ENCODE measurements around the gene CTLA4.

Gene CTLA4

GRCh38 chr2:203826704-203827103 lies 40.9 kb upstream of the CTLA4 start:
- Histone ChIP-seq H3K27me3 (ENCODE audit: insufficient read depth, poor library complexity, severe bottlenecking) (no peaks in the 10 kb centered on the region), H3K4me3 (replicated peaks; ENCODE audit: insufficient read depth, low read length) (no peak overlapping the region), H3K27ac (replicated peaks) (no peak overlapping the region)
- TF ChIP-seq GABPA (IDR thresholded peaks at IDR 0.05; ENCODE audit: low read depth): no peak
- no peak for TF ChIP-seq CTCF (IDR thresholded peaks at IDR 0.05; ENCODE audit: insufficient read depth, low read length)
- no peak for TF ChIP-seq REST (IDR thresholded peaks at IDR 0.05; ENCODE audit: insufficient replicate concordance, low read depth)
- no peak for TF ChIP-seq SPI1 (IDR thresholded peaks at IDR 0.05; ENCODE audit: borderline replicate concordance, low read depth)
- TF ChIP-seq POLR2AphosphoS5 (IDR thresholded peaks at IDR 0.05; ENCODE audit: low read depth): no peak
- DNase-seq (ENCODE audit: low read depth in 1 of 2, low spot score in 1 of 2): no peak

GRCh38 chr2:203830304-203831055 lies 37.1 kb upstream of the CTLA4 start:
- H3K4me3 ChIP-seq (replicated peaks; ENCODE audit: insufficient read depth, low read length): no peak overlapping the region
- no peak for TF ChIP-seq POLR2AphosphoS5 (IDR thresholded peaks at IDR 0.05; ENCODE audit: low read depth)
- DNase-seq (ENCODE audit: low read depth in 1 of 2, low spot score in 1 of 2): no peak
- H3K27ac ChIP-seq (replicated peaks): no peak overlapping the region
- no peaks in the 10 kb centered on the region for H3K27me3 ChIP-seq (ENCODE audit: insufficient read depth, poor library complexity, severe bottlenecking)

DNA sequence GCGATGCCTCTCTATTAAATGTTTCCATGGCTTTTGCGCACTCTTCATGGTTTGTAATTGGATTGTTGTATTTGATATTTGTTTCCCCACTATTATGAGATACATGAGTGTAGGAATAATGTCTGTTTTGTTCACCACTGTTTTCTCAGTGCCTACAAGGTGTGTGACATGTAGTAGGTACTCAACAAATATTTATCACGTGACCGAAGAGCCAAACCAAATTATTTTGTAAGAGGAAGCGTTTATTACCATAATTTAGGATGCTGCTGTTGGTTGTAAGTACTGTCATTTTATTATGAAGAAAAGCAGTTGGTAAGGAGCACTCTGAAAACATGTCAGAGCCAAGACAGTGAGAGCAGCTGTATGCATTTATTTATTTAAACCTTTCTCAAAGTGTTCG lies 32.2 kb upstream of the CTLA4 start:
- Histone ChIP-seq H3K4me3 (replicated peaks; ENCODE audit: insufficient read depth, low read length) (no peak overlapping the region), H3K27me3 (ENCODE audit: insufficient read depth, poor library complexity, severe bottlenecking) (no peaks in the 10 kb centered on the region), H3K27ac (replicated peaks) (no peak overlapping the region)
- DNase-seq (ENCODE audit: low read depth in 1 of 2, low spot score in 1 of 2): no peak
- TF ChIP-seq GABPA (IDR thresholded peaks at IDR 0.05; ENCODE audit: low read depth) (no peak), POLR2AphosphoS5 (IDR thresholded peaks at IDR 0.05; ENCODE audit: low read depth) (no peak), CTCF (IDR thresholded peaks at IDR 0.05; ENCODE audit: insufficient read depth, low read length) (no peak), REST (IDR thresholded peaks at IDR 0.05; ENCODE audit: insufficient replicate concordance, low read depth) (no peak)

DNA sequence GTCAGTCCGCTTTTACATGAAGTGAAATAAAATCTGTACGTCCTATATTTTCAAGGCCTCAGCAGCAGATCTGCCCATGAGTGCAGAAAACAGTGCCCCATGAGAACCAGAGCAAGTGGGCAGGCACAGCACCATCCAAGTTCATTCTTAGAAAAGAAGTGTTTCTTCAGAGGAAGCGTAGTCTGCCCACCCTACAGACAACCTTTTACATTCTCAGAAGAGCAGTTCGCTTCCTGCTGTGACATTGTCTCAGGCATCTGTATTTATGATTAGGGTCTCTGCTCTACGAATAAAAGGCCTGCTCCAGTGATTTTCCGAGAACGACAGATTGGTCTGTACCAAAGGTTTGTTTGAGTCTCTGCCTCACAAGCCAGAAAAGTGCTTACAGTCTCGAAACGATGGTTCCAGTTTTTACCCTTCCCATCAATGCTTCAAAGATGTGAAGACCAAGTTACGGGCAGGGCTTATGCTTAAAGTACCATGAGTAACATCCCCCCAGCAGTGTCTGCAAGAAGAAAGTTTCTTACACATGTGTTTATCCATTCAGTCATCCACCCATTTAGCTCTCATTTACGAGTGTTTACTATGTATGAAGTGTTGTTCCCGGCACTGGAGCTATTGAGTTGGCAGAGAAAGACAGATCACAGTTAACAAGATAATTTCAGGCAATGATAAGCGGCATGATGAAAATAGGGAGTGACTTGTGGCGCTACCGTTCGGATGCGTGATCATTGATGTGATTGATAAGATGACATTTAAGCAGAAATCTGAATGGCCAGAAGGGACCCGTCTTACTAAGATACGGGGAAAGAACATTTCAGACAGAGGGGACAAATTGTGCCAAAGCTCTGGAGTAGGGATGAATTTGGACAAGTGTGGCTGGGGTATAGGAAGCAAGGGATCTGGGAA lies 31.4 kb upstream of the CTLA4 start:
- no peak for DNase-seq (ENCODE audit: low read depth in 1 of 2, low spot score in 1 of 2)
- Histone ChIP-seq H3K4me3 (replicated peaks; ENCODE audit: insufficient read depth, low read length) (no peak overlapping the region), H3K27me3 (ENCODE audit: insufficient read depth, poor library complexity, severe bottlenecking) (no peaks in the 10 kb centered on the region), H3K27ac (replicated peaks) (no peak overlapping the region)
- no peak for TF ChIP-seq REST (IDR thresholded peaks at IDR 0.05; ENCODE audit: insufficient replicate concordance, low read depth)
- no peak for TF ChIP-seq GABPA (IDR thresholded peaks at IDR 0.05; ENCODE audit: low read depth)
- TF ChIP-seq CTCF (IDR thresholded peaks at IDR 0.05; ENCODE audit: insufficient read depth, low read length): no peak
- TF ChIP-seq POLR2AphosphoS5 (IDR thresholded peaks at IDR 0.05; ENCODE audit: low read depth): no peak
- no peak for TF ChIP-seq SPI1 (IDR thresholded peaks at IDR 0.05; ENCODE audit: borderline replicate concordance, low read depth)
